Fibroblast of lung (primary cell): ENCODE results near the gene INSRR. TPM values are rescaled to one million over a fixed set of nuclear protein-coding genes. Genes with fewer than 3 reads are reported as not detected.

Experiments
- DNase-seq, 2 donors: peaks; one replicate each; pipeline versions ENCODE4 v3.0.0 to v3.0.0-alpha.2; 2010; ENCODE audit warnings: low read depth in 2 of 2
- H2AFZ ChIP-seq: 2 replicates; pipeline ENCODE4 v1.5.1; 2012; ENCODE audit warnings: low read length, control low read depth, inconsistent platforms
- H3K27ac ChIP-seq: 2 replicates; pipeline ENCODE4 v1.5.1; 2011; ENCODE audit warnings: low read length, control low read depth; ENCODE audit not compliant: insufficient read depth
- H3K27me3 ChIP-seq: 2 replicates; pipeline ENCODE4 v1.5.1; 2011; ENCODE audit warnings: mild to moderate bottlenecking, low read length; ENCODE audit not compliant: control insufficient read depth, insufficient read depth
- H3K36me3 ChIP-seq: 2 replicates; pipeline ENCODE4 v1.5.1; 2011; ENCODE audit warnings: low read length; ENCODE audit not compliant: control insufficient read depth, insufficient read depth
- H3K4me1 ChIP-seq: 2 replicates; pipeline ENCODE4 v1.5.1; 2011; ENCODE audit warnings: low read length; ENCODE audit not compliant: control insufficient read depth, insufficient read depth; ENCODE audit errors: extremely low read depth
- H3K4me2 ChIP-seq: 2 replicates; pipeline ENCODE4 v1.5.1; 2011; ENCODE audit warnings: low read length, control low read depth; ENCODE audit not compliant: insufficient read depth; ENCODE audit errors: extremely low read depth
- H3K4me3 ChIP-seq, 4 experiments: fragments of 200-600 bp in 1 of 4; sonication (generic) in 1 of 4; replicated peaks in 1 of 4; 2 replicates each; pipeline ENCODE4 v1.5.1; 2011 to 2016; ENCODE audit warnings: low read length in 4 of 4, low read depth in 3 of 4, mild to moderate bottlenecking in 3 of 4, control low read depth in 2 of 4, inconsistent platforms in 1 of 4, mixed read lengths in 1 of 4; ENCODE audit not compliant: insufficient read depth in 1 of 4; ENCODE audit errors: control extremely low read depth in 1 of 4
- H3K79me2 ChIP-seq: 2 replicates; pipeline ENCODE4 v1.5.1; 2012; ENCODE audit warnings: mild to moderate bottlenecking, low read length, inconsistent platforms; ENCODE audit not compliant: control insufficient read depth, insufficient read depth
- H3K9ac ChIP-seq: 2 replicates; pipeline ENCODE4 v1.5.1; 2011; ENCODE audit warnings: mild to moderate bottlenecking, low read length, control low read depth; ENCODE audit not compliant: insufficient read depth
- H3K9me3 ChIP-seq: 2 replicates; pipeline ENCODE4 v1.5.1; 2012; ENCODE audit warnings: low read depth, low read length; ENCODE audit not compliant: control insufficient read depth, insufficient read depth
- H4K20me1 ChIP-seq: 2 replicates; pipeline ENCODE4 v1.5.1; 2011; ENCODE audit warnings: low read length; ENCODE audit not compliant: control insufficient read depth, insufficient read depth; ENCODE audit errors: extremely low read depth
- EZH2 ChIP-seq: IDR thresholded peaks from 2 replicates; pipeline ENCODE4 v1.5.1; 2012; ENCODE audit warnings: low read length, control low read depth, mild to moderate bottlenecking; ENCODE audit errors: missing control alignments
- polyA plus RNA-seq, 2 donors: library from polyadenylated mRNA; depleted of rRNA in 1 of 2; stranded (reverse) in 1 of 2; unstranded in 1 of 2; fragments of >200 nt; gene quantifications; 2 replicates each; pipeline ENCODE4 v1.2.1, GENCODE V29; 2011 to 2012; ENCODE audit warnings: missing spikeins in 1 of 2
- total RNA-seq: library from RNA; depleted of rRNA; stranded (reverse); fragments of >200 nt; gene quantifications from 2 replicates; pipeline ENCODE4 v1.2.1, GENCODE V29; 2014
- TF ChIP-seq, protein P1 (sequence below), 2 donors: IDR thresholded peaks in 1 of 2; conservative IDR thresholded peaks in 1 of 2; 1 replicate in 1 of 2; 2 replicates in 1 of 2; pipeline ENCODE4 v1.5.1; 2011 to 2012; ENCODE audit warnings: low read length in 2 of 2, control low read depth in 1 of 2, inconsistent platforms in 1 of 2, low read depth in 1 of 2, mild to moderate bottlenecking in 1 of 2

The INSRR gene
- total and polyA plus RNA-seq, 2 donors (not counting 1 experiment from before 2014, with no cell fraction given) = not detected

DNA sequence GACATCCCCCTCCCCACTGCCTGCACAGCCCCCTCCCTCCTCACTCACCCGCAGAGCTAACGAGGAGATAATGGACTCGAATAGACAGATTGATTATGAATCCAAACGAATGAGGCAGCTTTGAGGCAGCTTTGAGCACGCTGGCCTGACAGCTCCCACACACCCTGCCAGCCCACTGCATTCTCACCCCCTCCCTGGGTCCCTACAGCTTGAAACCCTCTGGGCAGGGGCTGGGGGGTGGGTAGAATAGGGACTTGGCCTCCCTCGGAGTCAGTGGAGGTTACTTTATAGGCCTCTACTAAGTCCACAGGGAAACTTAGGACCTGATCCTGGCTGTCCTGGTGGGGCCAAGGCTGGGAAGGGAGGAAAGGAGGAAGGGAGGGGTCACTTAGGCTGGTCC is 3.7 kb upstream of the INSRR start:
- H3K4me1 ChIP-seq = peaks cover 8% of the 10 kb centered on the region
- peaks cover 56% of the 10 kb centered on the region for H3K27me3 ChIP-seq
- H3K79me2 ChIP-seq = no peaks in the 10 kb centered on the region
- no peak overlapping the region for H3K4me3 ChIP-seq
- no peak overlapping the region for H2AFZ ChIP-seq
- H4K20me1 ChIP-seq = no peaks in the 10 kb centered on the region
- TF ChIP-seq EZH2 = no peak
- TF ChIP-seq, protein P1, sequence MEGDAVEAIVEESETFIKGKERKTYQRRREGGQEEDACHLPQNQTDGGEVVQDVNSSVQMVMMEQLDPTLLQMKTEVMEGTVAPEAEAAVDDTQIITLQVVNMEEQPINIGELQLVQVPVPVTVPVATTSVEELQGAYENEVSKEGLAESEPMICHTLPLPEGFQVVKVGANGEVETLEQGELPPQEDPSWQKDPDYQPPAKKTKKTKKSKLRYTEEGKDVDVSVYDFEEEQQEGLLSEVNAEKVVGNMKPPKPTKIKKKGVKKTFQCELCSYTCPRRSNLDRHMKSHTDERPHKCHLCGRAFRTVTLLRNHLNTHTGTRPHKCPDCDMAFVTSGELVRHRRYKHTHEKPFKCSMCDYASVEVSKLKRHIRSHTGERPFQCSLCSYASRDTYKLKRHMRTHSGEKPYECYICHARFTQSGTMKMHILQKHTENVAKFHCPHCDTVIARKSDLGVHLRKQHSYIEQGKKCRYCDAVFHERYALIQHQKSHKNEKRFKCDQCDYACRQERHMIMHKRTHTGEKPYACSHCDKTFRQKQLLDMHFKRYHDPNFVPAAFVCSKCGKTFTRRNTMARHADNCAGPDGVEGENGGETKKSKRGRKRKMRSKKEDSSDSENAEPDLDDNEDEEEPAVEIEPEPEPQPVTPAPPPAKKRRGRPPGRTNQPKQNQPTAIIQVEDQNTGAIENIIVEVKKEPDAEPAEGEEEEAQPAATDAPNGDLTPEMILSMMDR (conservative IDR thresholded peaks at IDR 0.05 in 1 of 2, IDR thresholded peaks at IDR 0.05 in 1 of 2; ENCODE audit: low read depth in 1 of 2, low read length in 2 of 2) = no peak
- no peak overlapping the region for H3K27ac ChIP-seq
- no peak overlapping the region for H3K4me2 ChIP-seq
- DNase-seq = no peak
- no peak overlapping the region for H3K9ac ChIP-seq
- H3K9me3 ChIP-seq = no peaks in the 10 kb centered on the region
- H3K36me3 ChIP-seq = no peaks in the 10 kb centered on the region

DNA sequence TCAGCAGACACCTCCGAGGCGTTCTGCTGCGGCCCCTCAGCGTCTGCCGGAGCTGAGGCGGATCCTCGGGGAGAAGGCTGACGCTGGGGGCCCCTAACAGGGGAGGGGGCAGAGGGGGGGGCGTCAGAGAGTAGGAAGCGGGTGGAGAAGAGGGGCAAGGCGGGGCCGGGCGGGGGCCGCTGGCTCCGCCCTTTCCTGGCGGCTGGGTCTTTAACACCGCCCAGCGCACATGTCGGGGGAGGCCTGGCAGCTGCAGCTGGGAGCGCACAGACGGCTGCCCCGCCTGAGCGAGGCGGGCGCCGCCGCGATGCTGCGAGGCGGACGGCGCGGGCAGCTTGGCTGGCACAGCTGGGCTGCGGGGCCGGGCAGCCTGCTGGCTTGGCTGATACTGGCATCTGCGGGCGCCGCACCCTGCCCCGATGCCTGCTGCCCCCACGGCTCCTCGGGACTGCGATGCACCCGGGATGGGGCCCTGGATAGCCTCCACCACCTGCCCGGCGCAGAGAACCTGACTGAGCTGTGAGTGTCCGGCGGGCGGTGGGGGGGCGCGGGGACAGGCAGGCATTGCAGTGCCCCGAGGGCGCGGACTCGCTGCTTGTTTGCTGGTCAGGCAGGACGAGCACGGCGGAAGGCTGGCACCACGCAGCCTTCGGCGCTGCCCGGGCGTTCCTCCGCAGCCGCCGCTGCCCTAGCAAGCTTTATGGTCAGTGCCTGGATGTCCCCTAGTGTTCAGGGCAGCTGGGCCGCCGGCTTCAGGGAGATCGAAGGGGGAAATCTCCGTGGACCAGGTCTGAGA is 1.9 kb upstream of the INSRR start, which contains the start of gene NTRK1:
TSS of gene NTRK1 (plus strand) at position 238 of the 796 bp plus-strand sequence. CDS start at position 308, 70 bp downstream.
- Histone ChIP-seq H3K27me3 (peaks cover 73% of the 10 kb centered on the region), H3K4me2 (peak within 1 kb of the TSS; percentile 83), H4K20me1 (no peaks in the 10 kb centered on the region), H3K9ac (no peak within 1 kb of the TSS), H3K4me3 (peak within 1 kb of the TSS; percentile 25 to 47 (median 38)), H3K36me3 (no peaks in the 10 kb centered on the region), H2AFZ (no peak within 1 kb of the TSS), H3K79me2 (no peaks in the 10 kb centered on the region), H3K4me1 (peaks cover 8% of the 10 kb centered on the region), H3K27ac (no peak within 1 kb of the TSS), H3K9me3 (no peaks in the 10 kb centered on the region)
- peak; percentile 15 to 30 for DNase-seq
- TF ChIP-seq, protein P1 (conservative IDR thresholded peaks at IDR 0.05 in 1 of 2, IDR thresholded peaks at IDR 0.05 in 1 of 2; ENCODE audit: low read depth in 1 of 2, low read length in 2 of 2) = no peak
- TF ChIP-seq EZH2 = peak; percentile 96

DNA sequence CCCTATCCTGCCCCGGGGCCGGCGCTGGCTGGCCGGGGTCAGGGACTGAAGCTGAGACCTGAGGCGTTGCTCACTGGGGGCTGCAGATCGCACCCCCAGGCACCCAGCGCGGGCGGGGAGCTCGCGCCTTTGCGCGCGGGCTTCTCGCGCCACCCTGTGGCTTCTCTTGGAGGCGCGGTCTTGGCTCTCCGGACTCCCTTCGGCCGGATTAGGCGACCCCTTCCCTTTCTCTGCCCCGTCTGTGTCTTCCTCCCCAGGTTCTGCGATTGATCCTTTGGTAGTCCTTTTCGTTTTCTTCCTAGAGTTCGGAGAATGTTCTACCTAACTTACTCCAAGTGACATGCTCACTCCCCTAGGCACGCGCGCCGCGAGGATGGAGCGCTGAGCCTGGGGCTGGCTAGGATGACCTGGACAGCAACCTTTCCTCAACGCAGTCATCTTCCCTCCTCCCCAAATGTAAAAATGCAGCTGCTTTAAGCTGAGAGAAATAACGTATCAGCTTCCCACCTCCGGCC is 1.3 kb upstream of the INSRR start:
- Histone ChIP-seq H3K9me3 (no peaks in the 10 kb centered on the region), H3K79me2 (no peaks in the 10 kb centered on the region), H4K20me1 (no peaks in the 10 kb centered on the region), H2AFZ (no peak overlapping the region), H3K27me3 (peaks cover 74% of the 10 kb centered on the region), H3K9ac (no peak overlapping the region), H3K27ac (no peak overlapping the region), H3K4me1 (peaks cover 8% of the 10 kb centered on the region), H3K4me3 (peak overlapping the region; percentile 25 to 47 (median 38)), H3K4me2 (peak overlapping the region; percentile 83), H3K36me3 (no peaks in the 10 kb centered on the region)
- peak; percentile 39 to 40 for DNase-seq
- TF ChIP-seq EZH2 = no peak
- TF ChIP-seq, protein P1 (conservative IDR thresholded peaks at IDR 0.05 in 1 of 2, IDR thresholded peaks at IDR 0.05 in 1 of 2; ENCODE audit: low read depth in 1 of 2, low read length in 2 of 2) = peak; percentile 69 to 75
